Endothelial cell of umbilical vein (primary cell): ENCODE measurements around the gene MTERF1. TPM values are rescaled to one million over a fixed set of nuclear protein-coding genes. Genes with fewer than 3 reads are reported as not detected.
"Not testable (repeated sequence)": the region's sequence is repeated elsewhere in the genome, so short reads cannot be mapped to it uniquely, and the experiment has no call there.

Source experiments
- BruUV-seq: library from RNA; stranded (reverse); fragments of 400-500 nt; replicated peaks from 2 replicates; lab custom pipeline; 2021; lab: Mats Ljungman, UMichigan
- CTCF ChIA-PET: fragments of 300-600, 350-600 bp; sonication (Branson Sonifier 250); formaldehyde crosslinking; loops from one replicate; lab custom pipeline; 2021; ENCODE audit warnings: antibody characterized with exemption, inconsistent platforms; lab: Charles Lee
- POLR2A ChIA-PET: fragments of 300-600, 350-600 bp; sonication (Branson Sonifier 250); formaldehyde crosslinking; loops from one replicate; lab custom pipeline; 2021; ENCODE audit warnings: antibody characterized with exemption, inconsistent platforms; lab: Charles Lee
- DNase-seq: peaks from one replicate; pipeline ENCODE4 v3.0.0-alpha.2; 2011; ENCODE audit warnings: low read depth, low spot score
- FAIRE-seq: peaks from 2 replicates; lab custom pipeline; 2011; peaks lifted over from hg19 to GRCh38; lab: Jason Lieb, UNC
- H2AFZ ChIP-seq: 2 replicates; pipeline ENCODE4 v1.6.0; 2012; ENCODE audit warnings: low read depth, low read length, control low read depth, inconsistent platforms
- H3K27ac ChIP-seq: 2 replicates; pipeline ENCODE4 v1.5.1; 2011; ENCODE audit warnings: low read depth, mild to moderate bottlenecking, control low read depth, low read length, moderate library complexity; ENCODE audit not compliant: insufficient read depth
- H3K27me3 ChIP-seq, 2 experiments: 2 replicates each; pipeline versions ENCODE4 v1.6.0 to v1.6.1; 2011; ENCODE audit warnings: low read length in 2 of 2, mixed read lengths in 1 of 2; ENCODE audit not compliant: control insufficient read depth in 2 of 2, insufficient read depth in 2 of 2
- H3K36me3 ChIP-seq, 2 experiments: 2 replicates in 1 of 2; 3 replicates in 1 of 2; pipeline ENCODE4 v1.5.1; 2011; ENCODE audit warnings: low read length in 2 of 2, mild to moderate bottlenecking in 1 of 2, moderate library complexity in 1 of 2; ENCODE audit not compliant: control insufficient read depth in 2 of 2, insufficient read depth in 2 of 2; ENCODE audit errors: extremely low read depth in 1 of 2
- H3K4me1 ChIP-seq: 3 replicates; pipeline ENCODE4 v1.5.1; 2011; ENCODE audit warnings: mild to moderate bottlenecking, low read length; ENCODE audit not compliant: control insufficient read depth, insufficient read depth; ENCODE audit errors: extremely low read depth
- H3K4me2 ChIP-seq: 2 replicates; pipeline ENCODE4 v1.6.1; 2011; ENCODE audit warnings: low read length, control low read depth, mixed read lengths; ENCODE audit not compliant: insufficient read depth
- H3K4me3 ChIP-seq, 3 experiments: fragments of 200-600 bp in 1 of 3; sonication (generic), shearing (Covaris generic) in 1 of 3; replicated peaks in 1 of 3; 2 replicates each; pipeline ENCODE4 v1.5.1; 2011 to 2016; ENCODE audit warnings: control low read depth in 3 of 3, low read length in 3 of 3, mild to moderate bottlenecking in 2 of 3, inconsistent platforms in 1 of 3, low read depth in 1 of 3, moderate library complexity in 1 of 3; ENCODE audit not compliant: insufficient read depth in 1 of 3
- H3K79me2 ChIP-seq: 2 replicates; pipeline ENCODE4 v1.6.0; 2012; ENCODE audit warnings: low read length, inconsistent platforms; ENCODE audit not compliant: control insufficient read depth, insufficient read depth
- H3K9ac ChIP-seq: replicated peaks from 2 replicates; pipeline ENCODE3; 2011; ENCODE audit warnings: low read length, control low read depth; ENCODE audit not compliant: insufficient read depth; ENCODE audit errors: extremely low read depth
- H3K9me1 ChIP-seq: replicated peaks from 3 replicates; pipeline ENCODE4 v1.6.0; 2011; ENCODE audit warnings: mild to moderate bottlenecking, low read length; ENCODE audit not compliant: control insufficient read depth, insufficient read depth; ENCODE audit errors: extremely low read depth
- H3K9me3 ChIP-seq: replicated peaks from 2 replicates; pipeline ENCODE4 v1.5.1; 2012; ENCODE audit warnings: low read length, inconsistent platforms; ENCODE audit not compliant: control insufficient read depth, insufficient read depth
- H4K20me1 ChIP-seq: replicated peaks from 2 replicates; pipeline ENCODE3; 2011; ENCODE audit warnings: mild to moderate bottlenecking, low read length; ENCODE audit not compliant: control insufficient read depth, insufficient read depth; ENCODE audit errors: extremely low read depth
- CTCF ChIP-seq, 2 donors: IDR thresholded peaks; 1 replicate in 1 of 2; 2 replicates in 1 of 2; pipeline ENCODE4 v1.5.1; 2011; ENCODE audit warnings: low read length in 2 of 2, mild to moderate bottlenecking in 2 of 2, moderate library complexity in 2 of 2, control low read depth in 1 of 2, inconsistent platforms in 1 of 2, low read depth in 1 of 2; ENCODE audit not compliant: insufficient read depth in 1 of 2; ENCODE audit errors: extremely low read depth in 1 of 2
- EZH2 ChIP-seq: IDR thresholded peaks from 2 replicates; pipeline ENCODE4 v1.6.1; 2012; ENCODE audit warnings: borderline replicate concordance, low read depth, mild to moderate bottlenecking, moderate library complexity, low read length, inconsistent platforms; ENCODE audit not compliant: severe bottlenecking
- MYC ChIP-seq: IDR thresholded peaks from one replicate; pipeline ENCODE4 v1.6.1; 2011; ENCODE audit warnings: mild to moderate bottlenecking, low read depth, low read length
- POLR2A ChIP-seq: IDR thresholded peaks from 2 replicates; pipeline ENCODE4 v1.6.1; 2012; ENCODE audit warnings: low read depth, mild to moderate bottlenecking, control low read depth, low read length
- dilution Hi-C: fragments of 300-500 bp; cut with MboI; formaldehyde crosslinking; loops from one replicate; pipeline ENCODE4 v1.15.0; 2019; ENCODE audit warnings: low sequenced_read_pairs; ENCODE audit not compliant: extremely low pct_ligation_motif_present
- intact Hi-C: fragments of 100-400 bp; cut with micrococcal nuclease; formaldehyde crosslinking; loops from one replicate; pipeline ENCODE4 v1.10.0; 2022
- polyA plus RNA-seq, 4 experiments: library from polyadenylated mRNA; depleted of rRNA in 3 of 4; stranded (reverse) in 3 of 4; unstranded in 1 of 4; fragments of >200 nt; gene quantifications; 2 replicates each; pipeline versions ENCODE4 v1.2.1 to v1.2.3, GENCODE V29; 2011 to 2012; ENCODE audit warnings: missing spikeins in 1 of 4
- total RNA-seq: library from RNA; stranded (reverse); gene quantifications from 2 replicates; pipeline ENCODE4 v1.2.3, GENCODE V29; 2021

MTERF1 gene
- total and polyA plus RNA-seq, 2 donors (not counting 3 experiments of a cell fraction or from before 2014, with no cell fraction given) = 3.1 to 10.2 TPM

- no peak overlapping the region for H2AFZ ChIP-seq
- no peak overlapping the region for H3K4me2 ChIP-seq
- H3K4me1 ChIP-seq = no peaks in the 10 kb centered on the region
- FAIRE-seq = no peak
- no peaks in the 10 kb centered on the region for H3K79me2 ChIP-seq
- H4K20me1 ChIP-seq = no peaks in the 10 kb centered on the region
- H3K27ac ChIP-seq = no peak overlapping the region
- intact Hi-C loops (no loop called here), dilution Hi-C loops (no loop called here)
- no peaks in the 10 kb centered on the region for H3K9me1 ChIP-seq
- H3K27me3 ChIP-seq = peaks cover 0 to 1% of the 10 kb centered on the region in 2 experiments
- H3K4me3 ChIP-seq = no peak overlapping the region
- no peak for DNase-seq
- H3K36me3 ChIP-seq = no peaks in the 10 kb centered on the region
- ChIA-PET CTCF (no interaction called here), POLR2A (no interaction called here)
- TF ChIP-seq EZH2 = no peak
- TF ChIP-seq MYC = no peak
- no peak for TF ChIP-seq CTCF (IDR thresholded peaks at IDR 0.05; ENCODE audit: extremely low read depth in 1 of 2, insufficient read depth in 1 of 2, low read depth in 1 of 2, low read length in 2 of 2)
- no peak for TF ChIP-seq POLR2A
- no peaks in the 10 kb centered on the region for H3K9me3 ChIP-seq
- BruUV-seq = no TSS peak
- H3K9ac ChIP-seq = no peak overlapping the region
Measured at GRCh38 chr7:91894781-91895480, 14.4 kb upstream of the MTERF1 start.

GRCh38 chr7:91893699-91894098, 13.2 kb upstream of the MTERF1 start:
- H4K20me1 ChIP-seq, H3K79me2 ChIP-seq, H3K9ac ChIP-seq, H3K4me3 ChIP-seq, DNase-seq, FAIRE-seq, POLR2A ChIA-PET, H3K27ac ChIP-seq, H3K4me2 ChIP-seq, H3K9me1 ChIP-seq, H3K9me3 ChIP-seq, dilution Hi-C loops, H3K36me3 ChIP-seq, H3K27me3 ChIP-seq, intact Hi-C loops, H2AFZ ChIP-seq, H3K4me1 ChIP-seq, BruUV-seq: not testable (repeated sequence)
- CTCF ChIA-PET = interaction anchor here (3.0 kb wide), 1 partner anchor 13 kb away, joined by 13 read pairs; the partner anchor contains the start of gene MTERF1
